Stimulated activated CD4-positive, alpha-beta T cell treated with anti-CD3 and anti-CD28 coated beads, Interleukin-12 subunit alpha, Interleukin-12 subunit beta, amount 100 ng/mL, for 4 hours (primary cell): ENCODE measurements around the gene CARS1.

Experiments used
- DNase-seq: peaks from one replicate; pipeline ENCODE4 v3.0.0-alpha.2; 2020

Gene CARS1

DNA sequence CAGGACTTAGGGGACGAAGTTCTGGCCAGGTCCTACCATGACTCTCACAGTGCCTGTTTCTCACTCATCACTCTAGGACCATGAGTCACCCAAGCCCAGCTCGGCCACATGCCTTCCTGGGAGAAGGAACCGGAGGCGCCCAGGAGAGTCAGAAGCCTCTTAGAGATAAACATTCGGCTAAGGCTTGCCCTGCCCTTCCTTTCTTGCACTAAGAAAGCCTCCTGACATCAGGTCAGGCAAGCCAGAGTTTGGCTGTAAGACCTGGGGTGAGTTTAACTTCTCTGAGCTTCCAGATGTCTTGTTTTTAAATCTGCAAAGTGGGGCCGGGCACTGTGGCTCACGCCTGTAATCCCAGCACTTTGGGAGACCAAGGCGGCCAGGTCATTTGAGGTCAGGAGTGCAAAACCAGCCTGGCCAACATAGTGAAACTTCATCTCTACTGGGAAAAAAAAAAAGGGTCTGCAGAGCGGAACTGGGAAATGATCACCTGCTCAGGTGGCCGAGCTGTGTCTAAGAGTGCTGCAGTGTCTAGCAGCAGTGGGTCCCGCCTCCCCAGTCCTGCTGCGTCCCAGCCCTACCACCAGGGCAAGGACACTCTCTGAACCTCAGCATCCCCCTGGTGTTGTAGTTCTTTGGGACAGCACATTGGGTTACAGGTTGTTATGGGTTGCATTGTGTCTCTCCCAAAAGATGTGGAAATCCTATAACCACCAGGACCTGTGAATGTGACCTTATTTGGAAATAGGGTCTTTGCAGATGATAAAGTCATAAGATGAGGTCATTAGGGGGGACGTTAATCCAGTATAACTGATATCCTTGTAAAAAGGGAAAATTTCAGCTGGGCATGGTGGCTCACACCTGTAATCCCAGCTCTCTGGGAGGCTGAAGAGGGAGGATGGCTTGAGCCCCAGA lies 1.8 kb upstream of the CARS1 start:
- DNase-seq: no peak

DNA sequence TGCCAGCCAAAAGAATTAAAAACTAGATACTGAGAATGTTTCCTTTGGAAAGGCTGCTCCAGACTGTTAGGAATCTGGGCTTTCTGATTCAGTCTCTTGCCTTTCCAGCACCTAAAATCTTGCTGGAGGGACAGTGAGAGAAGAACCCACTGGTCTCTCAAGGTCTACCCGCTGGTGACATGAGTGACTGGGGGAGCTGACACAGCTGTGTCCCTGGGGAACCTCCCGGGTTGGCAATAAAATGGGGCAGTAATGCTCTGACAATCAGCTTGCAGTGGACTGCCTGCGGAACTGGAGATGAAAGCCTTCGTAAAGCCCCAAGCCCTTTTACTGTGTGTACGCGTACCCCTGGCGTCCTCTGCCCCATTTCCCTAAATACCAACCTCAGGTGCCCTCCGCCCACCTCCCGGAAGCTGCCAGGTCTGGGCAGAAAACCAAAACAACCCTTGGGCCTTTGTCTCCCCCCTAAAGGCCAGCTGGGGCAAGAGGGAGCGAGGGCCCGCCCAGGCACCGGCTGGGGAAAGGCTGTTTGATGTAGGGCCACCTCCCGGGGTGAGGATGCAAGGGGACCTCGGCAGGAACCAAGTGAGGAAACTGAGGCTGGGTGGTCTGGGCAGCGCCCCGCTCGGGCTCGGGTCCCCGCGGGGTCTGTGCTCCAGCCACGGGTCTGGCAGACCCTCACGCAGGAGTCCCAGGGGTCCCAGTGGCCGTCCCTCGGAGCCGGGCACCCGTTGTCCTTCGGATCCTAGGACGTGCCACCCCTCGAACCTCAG lies 741 bp downstream of the CARS1 start:
- peak; percentile 18 for DNase-seq

DNA sequence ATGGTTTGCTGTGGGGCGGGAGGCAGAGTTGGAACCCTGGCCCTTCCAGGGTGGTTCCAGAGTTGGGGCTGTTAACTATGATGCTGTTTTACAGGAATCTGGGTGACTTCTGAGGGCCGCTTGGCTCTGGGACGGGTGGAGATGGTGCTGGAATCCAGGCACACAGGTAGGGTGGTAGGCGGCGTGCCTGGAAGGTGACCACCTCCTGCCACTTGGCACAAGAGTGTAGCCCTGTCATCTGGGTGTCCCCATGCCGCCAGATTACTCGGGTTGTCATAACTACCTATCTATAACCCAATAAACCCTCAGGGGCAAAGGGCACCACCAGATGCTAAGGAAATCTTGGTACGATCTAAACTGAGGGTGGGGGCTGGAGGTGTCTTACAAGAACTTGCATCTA lies 1.3 kb downstream of the CARS1 start:
- DNase-seq: no peak

DNA sequence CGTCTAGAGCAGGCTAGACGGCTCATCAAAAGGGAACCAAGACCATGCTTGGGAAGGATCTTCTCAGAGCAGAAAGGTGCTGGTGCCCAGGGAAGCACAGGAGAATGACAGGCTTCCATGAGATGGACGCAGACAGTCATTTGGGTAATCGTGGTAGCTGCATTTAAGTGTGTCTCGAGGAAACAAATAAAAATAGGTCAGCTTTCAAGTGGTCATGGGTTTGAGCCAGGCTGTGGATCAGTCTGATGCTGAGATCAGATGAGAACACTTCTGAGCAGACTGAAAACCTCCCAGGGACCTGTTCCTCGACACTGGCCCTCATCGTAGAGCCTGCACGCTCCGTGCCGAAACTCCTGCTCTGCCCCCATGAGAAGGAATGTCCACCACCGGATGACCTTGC lies 4.7 kb downstream of the CARS1 start:
- DNase-seq: no peak

DNA sequence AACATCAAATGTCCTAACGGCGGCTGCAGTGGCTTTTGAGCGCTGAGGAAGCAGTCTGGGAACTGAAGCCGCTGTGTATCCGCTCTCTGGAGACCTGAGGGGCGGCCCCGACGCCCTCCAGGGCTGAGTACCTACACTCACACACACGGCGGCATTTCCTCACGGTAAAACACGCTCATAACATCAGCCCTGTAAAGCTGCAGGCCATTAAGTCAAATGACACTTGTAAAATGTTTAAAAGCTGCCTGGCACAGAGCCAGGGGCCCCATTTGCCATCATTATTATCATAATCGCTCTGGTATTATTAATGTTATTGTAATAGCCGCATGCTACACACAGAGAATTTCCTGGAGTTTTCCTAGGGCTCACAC lies 5.1 kb downstream of the CARS1 start:
- DNase-seq: no peak

DNA sequence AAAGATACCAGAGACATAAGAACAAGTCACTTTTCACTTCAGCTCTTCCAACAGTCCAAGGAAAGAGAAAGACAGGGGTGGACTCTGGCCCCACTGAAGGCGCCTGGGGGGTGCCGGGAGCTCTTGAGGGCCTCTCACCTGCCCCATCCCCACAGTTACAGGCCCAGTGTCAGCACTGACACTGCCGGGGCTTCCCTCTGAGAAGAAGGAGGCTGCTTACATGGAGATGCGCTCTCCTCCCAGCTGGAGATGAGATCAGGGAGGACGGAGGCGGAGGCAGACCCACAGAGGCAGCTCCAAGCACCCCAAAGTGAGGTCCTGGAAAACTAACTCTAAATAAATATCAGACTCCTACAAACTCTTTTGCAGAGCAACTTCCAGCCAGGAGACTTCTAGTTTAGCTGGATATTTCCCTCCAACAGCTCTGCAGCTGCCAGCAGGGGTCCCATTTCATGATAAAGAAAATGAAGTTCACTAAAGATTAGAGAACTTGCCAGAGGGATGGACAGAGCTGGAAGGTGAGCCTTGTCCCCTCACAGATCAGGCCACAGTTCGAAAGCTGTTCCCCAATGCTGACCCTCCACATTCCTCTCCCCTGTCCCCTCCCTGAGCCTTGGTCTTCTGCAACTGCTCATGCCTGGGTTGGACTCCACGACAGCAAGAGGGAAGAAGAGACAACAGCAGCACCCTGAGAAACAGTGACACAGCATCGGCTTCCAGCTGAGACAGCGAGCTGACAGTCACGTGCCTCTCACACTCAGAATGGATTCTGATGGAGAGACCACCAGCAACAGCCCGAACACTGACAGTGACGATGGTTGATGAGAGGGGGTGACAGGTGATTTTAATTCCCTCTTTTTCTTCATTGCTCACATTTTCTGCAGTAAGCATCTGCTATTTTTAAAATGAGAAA lies 5.8 kb downstream of the CARS1 start:
- DNase-seq: no peak

DNA sequence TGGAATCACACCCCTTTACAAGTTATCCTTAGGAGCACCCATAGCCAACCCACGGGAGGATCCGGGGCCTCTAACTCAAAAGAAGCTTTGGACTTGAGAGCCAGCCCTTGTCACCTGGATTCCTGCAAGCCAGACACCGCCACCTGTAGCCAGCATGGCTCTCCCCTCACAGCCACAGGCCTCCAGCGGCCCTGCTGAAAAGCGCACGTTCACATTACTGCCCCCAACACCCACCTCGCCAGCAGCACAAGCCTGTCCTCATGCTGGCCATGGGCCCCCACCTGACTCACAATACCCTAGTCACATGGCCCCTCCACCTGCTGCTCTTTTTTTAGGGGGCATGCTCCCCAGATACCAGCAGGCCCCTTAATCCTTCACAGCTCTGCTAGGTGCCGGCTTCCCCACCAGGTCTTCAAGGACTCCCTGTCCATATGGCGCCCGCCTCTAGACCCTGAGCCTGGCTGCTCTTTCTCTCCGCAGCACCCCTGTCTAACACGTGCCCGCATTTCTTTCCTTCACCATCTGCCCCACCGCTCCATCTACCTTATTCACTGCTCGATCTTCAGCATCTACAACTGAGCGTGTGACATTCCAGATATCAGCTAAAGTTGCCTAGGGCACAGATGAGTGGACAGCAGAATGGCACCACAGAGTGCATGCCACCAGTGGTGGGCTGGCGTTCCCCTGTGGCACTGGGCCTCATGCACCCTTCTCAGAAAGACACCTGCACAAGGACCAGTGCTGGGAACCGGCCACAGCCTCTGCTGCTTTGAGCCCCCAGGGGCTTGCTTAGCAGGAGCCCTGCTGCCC lies 6.6 kb downstream of the CARS1 start:
- DNase-seq: no peak

DNA sequence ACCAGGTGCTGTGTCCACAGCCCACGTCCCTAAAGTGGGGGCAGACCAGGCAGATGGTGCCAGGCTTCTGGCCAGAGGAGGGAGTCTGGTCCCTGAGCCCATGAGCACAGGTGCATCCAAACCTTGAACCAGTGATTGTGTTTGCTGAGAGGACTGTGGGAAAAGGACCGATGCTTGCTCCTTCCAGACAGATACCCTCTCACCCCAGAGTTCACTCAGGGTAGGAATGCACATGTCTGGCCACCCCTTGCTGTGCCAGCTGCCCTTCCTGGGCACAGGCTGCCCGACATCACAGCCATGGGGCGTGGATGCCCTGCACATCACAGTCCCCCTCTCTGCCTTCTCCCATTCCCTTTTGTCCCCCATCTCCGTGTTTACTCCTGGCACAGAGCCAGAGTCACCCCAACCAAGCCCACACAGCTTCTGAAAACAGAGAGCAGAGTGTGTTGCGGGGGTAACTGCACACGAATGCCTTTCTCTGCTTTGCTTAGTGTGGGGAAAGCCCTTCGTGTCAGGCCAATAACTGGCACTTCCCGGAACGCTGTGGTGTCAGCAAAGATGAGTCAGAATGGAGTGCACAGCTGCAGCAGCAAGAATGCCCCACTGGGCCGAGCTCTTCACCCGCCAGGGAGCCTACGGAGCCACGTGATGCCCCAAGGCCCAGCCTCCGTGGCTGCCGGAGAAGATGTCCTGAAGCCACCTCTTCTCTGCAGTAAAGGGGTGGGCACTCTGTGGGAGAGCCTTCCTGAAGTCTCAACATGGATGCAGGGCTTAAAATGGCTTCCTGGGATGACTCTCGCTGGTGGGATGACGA lies 7.6 kb downstream of the CARS1 start:
- peak; percentile 40 for DNase-seq

DNA sequence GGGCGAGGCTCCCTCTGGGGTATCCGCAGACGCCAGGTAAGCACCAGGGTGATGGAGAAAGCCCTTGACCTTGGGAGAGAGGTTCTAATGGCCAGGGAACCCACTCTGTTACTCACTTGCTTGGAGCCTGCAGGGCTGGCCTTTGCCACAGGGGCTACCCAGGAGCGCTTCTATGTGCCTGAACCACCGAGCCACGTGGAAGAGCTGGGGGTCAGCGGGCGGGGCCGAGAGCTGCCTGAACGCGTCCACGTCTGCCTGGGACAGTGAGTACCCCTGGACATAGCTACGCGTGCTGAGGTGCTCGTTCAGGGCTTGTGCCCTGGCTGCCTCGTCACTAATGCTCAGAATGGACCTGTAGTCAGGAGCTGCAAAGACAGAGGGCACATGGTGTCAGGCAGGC lies 9.6 kb downstream of the CARS1 start:
- no peak for DNase-seq

DNA sequence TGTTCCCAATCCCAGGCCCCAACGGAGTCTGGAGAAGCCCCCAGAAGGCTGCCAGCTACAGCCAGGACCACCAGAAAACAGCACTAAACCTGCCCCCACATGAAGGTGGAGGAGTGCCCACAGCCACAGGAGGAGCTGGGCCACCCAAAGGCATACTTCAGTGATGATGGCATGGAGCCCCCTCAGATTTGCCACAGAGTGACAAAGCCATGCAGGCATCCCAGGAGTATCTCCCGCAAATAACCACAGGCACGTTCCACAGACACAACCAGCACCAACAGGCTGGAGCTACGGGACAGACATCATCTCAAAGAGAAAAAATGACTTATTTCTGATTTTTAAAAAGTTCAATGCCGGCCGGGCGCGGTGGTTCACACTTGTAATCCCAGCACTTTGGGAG lies 10.6 kb downstream of the CARS1 start:
- DNase-seq: no peak

DNA sequence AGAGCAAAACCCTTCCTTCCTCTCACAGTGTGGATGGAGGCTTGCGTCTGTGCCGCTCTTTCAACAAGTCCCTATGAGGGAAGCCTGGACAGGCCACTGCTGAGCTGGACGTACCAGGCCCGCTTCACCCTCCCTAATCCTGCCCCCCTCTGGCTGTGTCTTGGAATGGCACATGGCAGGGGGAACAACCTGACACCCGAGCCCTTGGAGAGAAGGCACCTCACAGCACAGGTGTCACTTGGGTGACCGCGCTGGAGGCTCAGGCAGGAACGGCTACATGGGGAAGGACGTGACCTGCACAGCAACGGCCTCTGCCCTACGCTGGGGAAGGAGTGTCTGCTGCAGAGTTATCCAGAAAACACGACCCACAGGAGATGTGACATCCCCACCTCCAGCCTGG lies 11.0 kb downstream of the CARS1 start:
- no peak for DNase-seq

DNA sequence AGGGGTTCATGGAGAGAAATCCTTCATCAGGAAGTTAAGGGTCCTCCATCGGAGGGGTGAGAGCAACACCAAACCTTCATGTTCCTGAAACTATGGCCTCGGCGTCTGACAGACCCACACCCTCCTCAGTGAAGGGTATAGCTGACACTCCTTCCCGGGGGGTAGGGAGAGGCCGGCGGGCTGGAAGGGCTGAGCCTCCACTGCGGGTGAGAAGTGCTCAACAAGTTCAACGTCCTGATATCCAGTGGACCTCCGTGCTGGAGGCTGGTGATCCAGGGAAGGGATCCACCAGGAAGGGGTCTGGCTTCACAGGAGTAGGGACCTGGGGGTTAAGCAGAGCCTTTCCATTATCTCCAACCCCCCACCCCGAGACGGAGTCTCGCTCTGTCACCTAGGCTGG lies 12.3 kb downstream of the CARS1 start:
- DNase-seq: no peak

DNA sequence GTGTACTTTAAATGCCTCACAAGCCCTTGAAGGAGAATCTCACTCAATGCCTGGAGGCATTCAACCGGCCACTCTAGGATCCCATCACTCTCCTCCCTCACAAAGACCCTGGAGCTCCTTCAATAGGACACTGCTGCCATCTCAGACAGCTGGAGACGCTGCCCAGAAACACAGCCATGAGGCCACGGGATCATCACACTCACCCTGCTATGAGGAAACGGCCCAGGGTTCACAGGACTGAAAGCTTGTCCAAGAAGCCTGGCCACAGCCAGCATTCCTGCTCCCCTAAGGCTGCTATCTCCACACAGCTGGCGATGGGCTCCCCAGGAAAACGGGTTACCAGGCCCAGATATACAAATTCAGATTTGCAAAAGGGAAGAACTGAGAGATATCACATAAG lies 13.2 kb downstream of the CARS1 start:
- no peak for DNase-seq

DNA sequence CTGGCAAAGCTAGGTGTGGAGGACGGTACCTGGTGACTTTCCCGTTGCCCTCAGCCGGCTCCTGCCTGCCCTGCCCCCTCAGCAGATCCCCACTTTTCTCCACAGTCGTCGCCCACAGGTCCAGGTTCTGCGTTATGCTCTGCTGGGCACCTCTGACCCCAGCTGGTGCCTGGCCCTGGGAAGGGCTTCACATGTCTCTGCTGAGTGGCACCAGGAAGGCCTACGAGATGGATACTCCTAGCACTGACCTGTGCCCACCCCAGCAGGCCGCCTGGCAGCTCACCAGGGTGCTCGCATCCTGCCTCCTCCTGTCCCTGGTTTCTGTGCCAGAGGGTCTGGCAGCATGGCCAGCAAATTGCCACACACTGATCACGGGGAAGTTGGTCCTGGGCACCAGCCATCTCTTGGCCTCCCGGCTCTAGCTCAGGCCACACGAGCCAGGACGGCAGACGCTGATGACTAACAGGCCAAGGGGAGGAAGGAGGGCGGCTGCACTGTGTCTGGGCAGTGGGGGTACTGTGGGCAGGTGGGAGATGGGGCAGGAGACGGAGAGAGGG lies 13.8 kb downstream of the CARS1 start:
- DNase-seq: no peak

DNA sequence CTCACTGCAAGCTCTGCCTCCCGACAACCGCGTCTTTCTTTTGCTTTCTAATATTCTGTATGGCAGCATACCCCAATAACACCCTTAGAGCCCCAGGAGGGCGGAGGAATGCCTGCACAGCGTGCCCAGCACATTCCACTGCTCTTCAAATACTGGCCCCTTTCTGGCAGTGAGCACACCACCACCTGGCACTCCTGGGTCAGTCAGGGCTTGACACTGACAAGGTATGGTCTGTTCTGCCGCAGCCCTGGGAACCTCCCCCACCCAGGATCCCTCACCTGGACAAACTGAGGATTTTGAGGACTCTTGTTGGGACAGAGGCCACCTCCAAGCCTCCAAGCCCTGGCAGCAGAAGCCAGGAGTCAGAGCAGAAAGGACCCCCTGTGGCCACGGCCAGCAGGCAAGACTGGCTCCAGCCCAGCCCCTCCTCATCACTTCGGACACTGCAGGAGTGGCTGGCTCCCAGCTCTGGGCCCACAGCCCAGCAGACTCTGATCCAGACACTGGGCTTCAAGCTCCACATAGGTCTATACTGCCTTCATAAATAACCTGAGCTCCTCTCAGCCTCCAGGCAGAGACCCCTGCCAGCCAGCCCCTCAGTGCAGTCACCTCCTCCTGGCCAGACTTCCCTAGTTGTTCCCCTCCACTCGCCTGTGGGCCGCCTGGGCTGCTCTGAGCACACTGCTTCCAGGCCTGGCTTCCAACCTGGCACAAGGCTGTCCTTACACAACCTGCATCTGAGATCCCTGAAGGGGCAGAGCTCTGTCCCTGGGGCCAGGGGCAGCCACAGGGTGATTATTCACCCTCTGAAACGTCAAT lies 14.5 kb downstream of the CARS1 start:
- DNase-seq: no peak

DNA sequence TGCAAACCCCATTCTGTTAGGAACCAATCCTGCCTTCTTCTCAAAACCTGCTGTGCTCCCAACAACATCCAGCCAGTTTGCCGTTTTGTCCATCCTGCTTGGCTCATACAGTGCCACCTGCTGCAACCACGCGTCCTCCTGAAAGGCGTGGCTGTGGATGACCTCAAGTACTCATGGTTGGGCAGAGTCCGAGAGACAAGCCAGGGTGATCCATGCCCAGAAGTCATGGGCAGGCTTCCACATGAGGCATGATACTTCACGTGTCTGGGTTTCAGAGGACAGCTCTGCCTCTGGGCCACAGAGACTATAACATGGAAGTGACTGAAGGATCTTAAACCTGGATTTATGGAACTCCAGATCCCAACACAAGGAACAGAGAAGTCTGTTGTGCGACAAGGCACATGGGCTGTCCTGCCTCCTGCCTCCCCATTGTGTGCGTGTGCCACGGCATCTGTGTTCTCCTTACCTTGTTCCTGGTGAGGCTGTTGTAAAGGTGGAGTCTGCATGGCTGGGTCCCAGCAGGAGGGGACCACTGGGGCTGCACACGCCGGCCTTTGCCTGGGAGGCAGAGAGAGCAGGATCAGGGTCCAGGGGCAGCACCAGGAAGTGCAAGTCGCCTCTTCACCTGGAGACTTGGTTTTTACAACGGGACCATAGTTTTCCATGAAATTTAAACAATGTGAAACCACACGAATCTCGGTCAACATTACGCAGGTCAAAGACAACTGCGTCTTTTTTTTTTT lies 15.4 kb downstream of the CARS1 start:
- DNase-seq: no peak

DNA sequence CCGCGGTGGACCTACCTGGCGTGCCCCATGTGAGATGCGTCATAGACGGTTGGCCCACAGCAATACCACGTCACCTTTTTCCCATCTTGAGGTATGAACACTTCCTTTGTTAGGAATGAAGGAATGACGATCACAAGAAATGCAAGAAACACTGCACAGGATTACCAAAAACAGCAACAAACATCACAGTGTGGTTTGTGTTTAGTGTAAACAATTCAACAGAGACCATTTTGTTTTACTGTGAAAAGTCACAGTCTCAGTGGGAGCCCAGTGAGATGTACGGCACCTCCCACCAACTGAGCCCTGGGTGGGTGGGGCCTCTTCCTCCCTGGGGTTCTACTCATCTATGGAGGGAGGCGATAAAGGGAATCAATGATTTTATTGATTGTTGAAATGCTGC lies 16.3 kb downstream of the CARS1 start:
- no peak for DNase-seq

DNA sequence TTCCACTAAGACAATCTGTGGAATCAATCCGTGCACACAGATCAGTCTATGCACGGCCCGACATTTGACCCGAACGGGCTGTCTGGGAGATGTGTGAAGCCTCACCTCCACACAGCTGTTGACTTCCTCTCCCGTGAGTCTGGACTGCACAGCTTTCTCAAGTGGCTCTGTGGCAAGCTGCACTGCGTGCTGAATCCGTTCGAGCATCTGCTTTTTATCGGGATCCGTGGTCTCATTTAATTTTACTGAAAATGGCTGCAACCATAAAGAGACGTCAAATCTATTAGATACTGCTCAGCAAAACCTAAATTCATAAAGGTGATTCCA lies 19.3 kb downstream of the CARS1 start:
- no peak for DNase-seq
